G401 (cell line): ENCODE results near the gene STAC. TPM values are rescaled to one million over a fixed set of nuclear protein-coding genes. Genes with fewer than 3 reads are reported as not detected.
"Not testable (repeated sequence)": the region's sequence is repeated elsewhere in the genome, so short reads cannot be mapped to it uniquely, and the experiment has no call there.

Source experiments
- DNase-seq: peaks from one replicate; pipeline ENCODE4 v3.0.0-alpha.2; 2015; ENCODE audit warnings: low spot score
- in situ Hi-C: cut with HindIII; loops from 2 replicates; pipeline ENCODE4 v1.10.0; 2016; ENCODE audit warnings: low sequenced_read_pairs, mixed read lengths
- total RNA-seq: library from RNA; depleted of rRNA; stranded (reverse); fragments of >200 nt; shearing (Covaris generic); gene quantifications from 2 replicates; pipeline ENCODE4 v1.2.3, GENCODE V29; 2014

The STAC gene
- total RNA-seq, 1 experiment from 2014 or later: not detected

- in situ Hi-C loops: no loop called here
Measured at GRCh38 chr3:36459177-36459576, 78.9 kb downstream of the STAC start.

DNA sequence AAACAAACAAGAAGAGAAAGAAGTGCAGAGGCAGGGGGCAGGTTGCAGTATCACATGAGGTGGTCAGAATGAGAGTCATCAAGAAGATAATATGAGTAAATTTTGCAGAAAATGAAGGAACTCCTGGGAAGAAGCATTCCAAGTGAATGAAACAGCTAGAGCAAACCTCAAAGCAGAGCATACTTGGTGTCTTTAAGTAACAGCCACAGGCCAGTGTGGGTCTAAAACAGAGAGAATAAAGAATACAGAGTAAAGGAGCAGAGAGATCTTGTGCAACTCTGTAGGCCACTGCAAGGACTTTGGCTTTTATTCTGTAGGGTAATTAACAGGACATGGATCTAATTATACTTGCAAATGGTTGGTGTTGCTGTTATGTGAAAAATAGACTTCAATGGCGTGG is 81.3 kb downstream of the STAC start:
- DNase-seq: no peak
- in situ Hi-C loops: no loop called here

More at GRCh38 chr3:36459177-36459576, 78.9 kb downstream of the STAC start:
- no peak for DNase-seq

GRCh38 chr3:36472045-36472444 is 91.7 kb downstream of the STAC start:
- in situ Hi-C loops, DNase-seq: not testable (repeated sequence)

- in situ Hi-C loops: no loop called here
- no peak for DNase-seq
Measured at GRCh38 chr3:36475558-36475957, 95.3 kb downstream of the STAC start.

- in situ Hi-C loops: no loop called here
Measured at GRCh38 chr3:36476286-36476942, 96.1 kb downstream of the STAC start.

GRCh38 chr3:36477655-36478054 is 97.4 kb downstream of the STAC start:
- DNase-seq: no peak
- in situ Hi-C loops: no loop called here

More at GRCh38 chr3:36476286-36476942, 96.1 kb downstream of the STAC start:
- peak; percentile 6 for DNase-seq

- DNase-seq: no peak
- in situ Hi-C loops: no loop called here
Measured at GRCh38 chr3:36480911-36481648, 100.8 kb downstream of the STAC start.

DNA sequence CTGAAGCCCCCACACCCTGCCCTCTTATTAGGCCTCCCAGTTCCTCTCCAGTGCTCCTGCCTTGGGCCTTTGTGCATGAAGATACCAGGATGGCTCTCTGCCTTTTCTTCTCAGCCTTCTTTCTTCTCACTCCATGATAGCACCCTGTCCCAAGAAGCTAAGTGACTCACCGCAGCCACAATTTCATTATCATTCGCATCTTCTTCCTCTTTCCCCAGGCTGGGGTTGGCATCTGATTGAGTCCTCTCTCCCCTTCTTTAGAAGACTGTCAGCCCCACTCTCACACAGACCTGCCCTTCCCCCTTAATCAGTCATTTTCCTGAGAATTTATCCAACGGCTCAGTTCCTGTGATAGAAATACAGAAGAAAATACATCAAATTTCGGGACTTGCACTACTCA is 102.0 kb downstream of the STAC start:
- in situ Hi-C loops: no loop called here

DNA sequence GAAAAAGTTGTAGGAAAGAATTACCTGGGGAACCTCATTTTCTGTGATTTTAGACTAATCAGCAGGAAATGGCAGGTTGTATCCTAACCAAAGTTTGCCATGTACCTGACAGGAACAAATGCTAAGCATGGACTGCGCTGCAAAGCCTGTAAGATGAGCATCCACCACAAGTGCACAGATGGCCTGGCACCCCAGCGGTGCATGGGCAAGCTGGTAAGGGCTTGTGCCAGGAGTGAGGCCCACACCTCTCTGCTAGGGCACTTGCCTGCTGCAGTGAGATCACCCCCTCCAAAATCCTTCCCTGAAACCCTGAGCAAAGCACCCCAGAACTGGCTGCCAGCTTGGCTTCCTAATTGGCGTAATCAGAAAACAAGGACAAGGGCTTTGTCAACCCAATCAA is 102.6 kb downstream of the STAC start:
- in situ Hi-C loops: no loop called here
- DNase-seq: peak; percentile 96

More for the DNA sequence above, 102.0 kb downstream of the STAC start:
- no peak for DNase-seq

DNA sequence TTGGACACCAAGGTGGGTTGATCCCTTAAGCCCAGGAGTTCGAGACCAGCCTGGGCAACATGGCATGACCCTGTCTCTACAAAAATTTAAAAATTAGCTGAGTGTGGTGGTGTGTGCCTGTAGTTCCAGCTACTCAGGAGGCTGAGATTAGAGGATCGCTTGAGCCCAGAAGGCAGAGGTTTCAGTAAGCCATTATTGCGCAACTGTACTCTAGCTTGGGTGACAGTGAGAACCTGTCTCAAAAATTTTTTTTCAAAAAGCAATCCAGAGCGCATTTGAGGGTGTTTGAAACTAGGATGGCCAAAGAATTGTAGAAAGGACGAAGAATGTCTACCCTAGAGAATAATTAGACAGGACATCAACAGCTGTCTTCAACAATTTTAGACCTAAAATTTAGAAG is 103.4 kb downstream of the STAC start:
- in situ Hi-C loops: no loop called here
- DNase-seq: no peak

DNA sequence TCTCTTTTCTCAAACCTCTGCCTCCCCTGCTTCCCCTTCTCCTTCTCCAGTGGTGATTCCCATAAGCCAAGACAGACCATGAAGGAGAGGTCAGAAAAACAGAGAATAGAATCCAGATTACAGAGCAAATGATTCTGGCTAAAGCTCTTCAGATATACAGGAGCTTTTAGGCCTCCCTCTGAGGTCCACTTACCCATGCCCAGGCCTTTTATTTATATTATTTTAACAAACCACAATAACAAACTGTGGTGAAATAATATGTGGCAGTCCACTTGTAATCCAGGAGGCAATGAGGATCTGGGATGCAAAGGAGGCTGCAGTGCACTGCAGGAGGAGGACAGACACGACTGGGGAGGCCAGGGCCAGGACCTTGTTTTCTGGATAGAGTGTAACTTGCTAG is 104.1 kb downstream of the STAC start:
- DNase-seq: no peak
- in situ Hi-C loops: no loop called here

DNA sequence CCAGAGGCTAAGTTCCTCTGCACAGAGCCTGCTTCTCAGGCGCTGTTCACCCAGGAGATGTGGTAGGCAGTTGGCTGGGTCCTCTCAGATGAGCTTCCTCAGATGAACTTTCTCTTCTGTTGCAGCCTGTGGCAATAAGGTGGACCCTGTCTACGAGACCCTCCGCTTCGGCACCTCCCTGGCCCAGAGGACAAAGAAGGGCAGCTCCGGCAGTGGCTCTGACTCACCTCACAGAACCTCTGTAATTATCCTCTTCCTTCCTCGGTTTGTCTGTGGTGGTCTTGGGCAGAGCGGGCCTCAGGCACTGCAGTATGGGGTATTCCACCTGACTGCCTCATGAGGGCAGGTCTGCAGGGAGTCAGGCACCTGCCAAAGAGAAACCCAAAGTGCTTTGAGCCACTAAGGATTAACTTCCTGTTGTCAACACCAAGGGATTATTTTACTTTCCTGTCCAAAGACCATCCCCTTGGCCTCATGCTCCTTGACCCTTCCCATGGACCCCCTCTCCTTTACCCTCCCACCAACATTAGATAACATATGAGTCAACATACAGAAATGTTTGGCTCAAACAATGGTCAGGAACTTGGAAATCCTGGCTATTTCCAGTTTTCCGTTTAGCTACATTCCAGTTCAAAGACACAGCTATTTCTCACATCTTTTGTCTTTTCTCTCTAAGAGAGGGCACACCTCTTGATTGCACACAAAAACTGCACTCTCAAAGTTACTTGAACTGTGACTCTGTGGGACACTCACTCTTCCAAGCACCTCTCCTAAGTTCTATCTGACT is 105.9 kb downstream of the STAC start:
- in situ Hi-C loops: no loop called here
- no peak for DNase-seq

DNA sequence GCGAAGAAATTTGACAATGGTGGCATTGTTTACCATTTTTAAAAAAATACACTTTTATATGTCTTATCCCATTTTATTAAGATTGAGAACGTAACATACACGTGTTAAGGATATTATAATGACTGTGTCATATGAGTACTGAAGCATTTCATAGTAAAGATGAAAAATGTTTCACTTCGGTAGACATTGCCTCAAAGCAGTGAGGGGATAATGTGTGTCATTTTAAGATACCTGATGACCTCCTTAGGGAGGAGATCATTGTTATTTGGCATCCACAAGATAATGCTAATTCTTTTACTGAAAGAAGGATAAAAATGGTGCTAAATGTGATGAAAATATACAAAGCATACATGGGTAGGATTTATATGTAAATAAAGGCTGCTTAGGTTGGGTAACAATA is 107.3 kb downstream of the STAC start:
- in situ Hi-C loops: no loop called here
- no peak for DNase-seq

DNA sequence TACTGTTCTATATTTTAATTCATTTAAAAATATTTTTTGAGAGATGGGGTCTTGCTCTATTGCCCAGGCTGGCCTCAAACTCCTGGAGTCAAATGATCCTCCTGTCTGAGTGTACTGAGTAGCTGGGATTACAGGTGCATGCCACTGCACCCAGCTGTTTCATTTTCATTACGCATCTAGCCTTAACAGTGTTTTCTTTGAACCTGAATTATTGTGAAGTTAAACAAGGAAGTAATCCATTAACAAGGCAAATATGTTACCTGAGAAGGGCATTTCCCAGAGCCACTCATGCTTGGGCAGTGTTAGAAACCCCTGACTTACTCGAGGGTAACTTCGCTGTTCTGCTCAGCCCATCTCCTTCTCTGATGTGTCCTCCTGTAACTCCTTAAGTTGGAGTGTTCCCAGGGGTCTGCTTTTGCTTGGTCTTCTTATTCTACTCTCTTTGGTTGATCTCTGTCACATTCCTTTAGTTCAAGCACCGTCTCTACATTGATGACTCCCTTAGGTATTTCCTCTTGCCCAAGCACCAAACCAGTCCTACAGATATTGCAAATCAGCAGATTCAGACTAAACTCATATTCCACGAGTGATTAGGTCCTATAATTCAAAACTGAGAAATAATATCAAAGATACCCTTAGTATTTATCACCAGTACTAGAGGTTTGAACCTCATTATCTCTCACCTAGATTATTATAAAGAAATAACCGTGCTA is 107.9 kb downstream of the STAC start:
- DNase-seq: no peak
- in situ Hi-C loops: no loop called here

GRCh38 chr3:36489101-36489500 is 108.8 kb downstream of the STAC start:
- in situ Hi-C loops: no loop called here
- no peak for DNase-seq

DNA sequence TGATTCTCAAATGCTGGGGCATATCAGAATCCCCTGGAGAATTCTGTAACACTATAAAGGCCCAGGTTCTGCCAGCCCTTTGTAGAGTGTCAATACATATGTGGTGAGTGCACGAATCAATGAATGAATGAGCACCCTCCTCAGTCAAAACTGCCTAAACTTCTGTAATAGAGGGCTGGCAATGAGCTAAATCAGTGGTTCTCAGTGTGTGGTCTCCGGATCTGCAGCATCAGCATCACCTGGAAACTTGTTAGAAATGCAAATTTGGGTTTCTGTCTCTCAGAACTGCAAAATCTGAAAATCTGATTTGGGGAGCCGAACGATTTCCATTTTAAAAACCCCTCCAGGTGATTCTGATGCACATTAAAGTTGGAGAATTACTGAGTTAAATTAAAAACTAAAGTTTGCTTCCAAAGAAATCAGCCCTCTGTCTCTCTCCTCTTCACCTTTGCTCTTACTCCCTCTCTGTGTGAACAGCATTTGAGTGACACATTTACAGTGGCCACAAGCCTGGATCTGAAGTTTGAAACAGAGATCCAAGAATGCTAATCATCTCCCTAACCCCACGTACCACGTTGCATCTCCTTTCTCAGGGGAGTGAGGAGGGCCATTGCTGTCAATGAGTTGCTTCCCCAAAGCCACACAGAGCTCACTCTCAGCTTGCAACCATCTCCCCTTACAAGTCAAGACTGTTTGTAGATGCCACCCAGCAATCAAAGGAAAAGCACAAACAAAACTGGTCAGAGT is 109.5 kb downstream of the STAC start:
- no peak for DNase-seq
- in situ Hi-C loops: no loop called here

DNA sequence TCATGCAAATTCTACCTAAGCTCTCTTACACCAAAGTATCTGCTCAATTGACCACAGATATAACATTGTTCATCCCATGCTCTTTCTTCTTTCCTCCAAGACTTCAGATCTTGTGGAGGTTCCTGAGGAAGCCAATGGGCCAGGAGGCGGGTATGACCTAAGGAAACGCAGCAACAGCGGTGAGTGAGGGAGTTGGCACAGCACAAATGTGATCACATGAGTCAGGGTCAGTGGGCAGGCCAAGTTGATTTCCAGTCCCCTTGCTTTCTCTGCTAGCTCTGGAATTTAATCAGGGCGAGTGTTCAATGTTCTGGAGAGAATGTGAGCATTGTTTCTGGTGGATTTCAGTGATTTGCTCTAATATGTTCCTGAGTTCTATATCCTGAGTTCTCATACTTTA is 112.7 kb downstream of the STAC start:
- DNase-seq: no peak
- in situ Hi-C loops: no loop called here

GRCh38 chr3:36494461-36495109 is 114.3 kb downstream of the STAC start:
- in situ Hi-C loops: no loop called here
- no peak for DNase-seq
